H1 (cell line): Measurements from ENCODE around the gene ZNF8. TPM values are rescaled to one million over a fixed set of nuclear protein-coding genes. Genes with fewer than 3 reads are reported as not detected.

Experiments
- CHD7 ChIP-seq: fragments of 300-600 bp; sonication (generic); IDR thresholded peaks from 2 replicates; pipeline ENCODE4 v1.7.1; 2012; ENCODE audit warnings: low read length, moderate library complexity, mild to moderate bottlenecking, inconsistent platforms; ENCODE audit not compliant: insufficient replicate concordance
- EZH2 ChIP-seq: fragments of 200-600 bp; sonication (generic); IDR thresholded peaks from 2 replicates; pipeline ENCODE4 v1.7.1; 2012; ENCODE audit warnings: low read depth, mild to moderate bottlenecking, moderate library complexity, low read length, inconsistent platforms; ENCODE audit not compliant: severe bottlenecking
- HDAC6 ChIP-seq: IDR thresholded peaks from one replicate; pipeline ENCODE4 v1.7.1; 2012; ENCODE audit warnings: low read depth, mild to moderate bottlenecking, inconsistent platforms, low read length, moderate library complexity
- JUND ChIP-seq: IDR thresholded peaks from 2 replicates; pipeline ENCODE4 v1.6.1; 2011; ENCODE audit warnings: mild to moderate bottlenecking, improper control_type of control experiment, low read length
- KDM4A ChIP-seq: IDR thresholded peaks from one replicate; pipeline ENCODE4 v1.7.1; 2012; ENCODE audit warnings: low read depth, mild to moderate bottlenecking, moderate library complexity, low read length, inconsistent platforms; ENCODE audit not compliant: severe bottlenecking
- MAFK ChIP-seq: IDR thresholded peaks from 2 replicates; pipeline ENCODE4 v1.6.1; 2012; ENCODE audit warnings: low read depth, mild to moderate bottlenecking, improper control_type of control experiment, low read length
- SP4 ChIP-seq: IDR thresholded peaks from 2 replicates; pipeline ENCODE4 v1.6.1; 2012; ENCODE audit warnings: low read length, inconsistent platforms
- SRF ChIP-seq: IDR thresholded peaks from 2 replicates; pipeline ENCODE4 v1.6.1; 2011; ENCODE audit warnings: mild to moderate bottlenecking, low read depth, low read length, moderate library complexity
- SUZ12 ChIP-seq: fragments of 200-600 bp; sonication (generic); IDR thresholded peaks from 2 replicates; pipeline ENCODE4 v1.6.1; 2012; ENCODE audit warnings: mild to moderate bottlenecking, inconsistent platforms, low read length, moderate library complexity, mixed read lengths
- TAF1 ChIP-seq: IDR thresholded peaks from 2 replicates; pipeline ENCODE4 v1.6.1; 2011; ENCODE audit warnings: mild to moderate bottlenecking, low read depth, low read length
- USF2 ChIP-seq: IDR thresholded peaks from 2 replicates; pipeline ENCODE4 v1.6.1; 2011; ENCODE audit warnings: low read length, improper control_type of control experiment
- ZNF274 ChIP-seq: IDR thresholded peaks from 2 replicates; pipeline ENCODE4 v1.7.0; 2012; ENCODE audit warnings: low read length, borderline replicate concordance; ENCODE audit errors: extremely low read depth
- polyA plus RNA-seq, 7 experiments: library from polyadenylated mRNA; depleted of rRNA in 3 of 7; stranded (reverse) in 5 of 7; unstranded in 2 of 7; fragments of >200 nt in 5 of 7; fragments of 200-250 nt in 2 of 7; gene quantifications; 1 replicate in 5 of 7; 2 replicates in 1 of 7; 4 replicates in 1 of 7; pipeline versions ENCODE4 v1.2.1 to v1.2.3, GENCODE V29; 2011 to 2013; ENCODE audit warnings: missing spikeins in 2 of 7, mixed read lengths in 2 of 7
- total RNA-seq: library from RNA; stranded (reverse); fragmentation: NEBNext Ultra II Directional; extraction: Animal tissue kit (Norgen Biotek cat#: 25700); gene quantifications from 2 replicates; pipeline ENCODE4 v1.2.1, GENCODE V29; 2021

The ZNF8 gene
- total and polyA plus RNA-seq, 2 of the 8 experiments (the other 6 are each of a cell fraction or from before 2014, with no cell fraction given): 9.2 to 21.5 TPM

- TF ChIP-seq CHD7 (no peak), ZNF274 (no peak), USF2 (no peak), SRF (no peak), SP4 (no peak), JUND (no peak), HDAC6 (no peak), TAF1 (no peak), EZH2 (no peak), SUZ12 (no peak), KDM4A (no peak), MAFK (no peak)
Measured at GRCh38 chr19:58243351-58243750, 35.4 kb upstream of the ZNF8 start (continued).
